GM23338 (cell line): ENCODE measurements around the gene SRSF3. TPM values are rescaled to one million over a fixed set of nuclear protein-coding genes. Genes with fewer than 3 reads are reported as not detected.

ENCODE experiments used
- ATAC-seq: fragments of 200-7000 bp; cut with Tn5 transposase; 3 replicates; pipeline ENCODE4 v1.9.1; 2020
- DNase-seq: peaks from one replicate; pipeline ENCODE4 v3.0.0-alpha.2; 2015; ENCODE audit warnings: low spot score
- H2AFZ ChIP-seq: fragments of 200-600 bp; sonication (generic); 2 replicates; pipeline ENCODE4 v1.8.0; 2016; ENCODE audit warnings: antibody characterized with exemption, mild to moderate bottlenecking, moderate library complexity
- H3F3A ChIP-seq: fragments of 200-600 bp; sonication (generic); replicated peaks from 2 replicates; pipeline ENCODE4 v1.8.0; 2017; ENCODE audit warnings: antibody characterized with exemption, mixed run types, low read depth
- H3K27ac ChIP-seq: fragments of 200-600 bp; sonication (generic); 2 replicates; pipeline ENCODE4 v1.6.1; 2016; ENCODE audit warnings: low read depth
- H3K27me3 ChIP-seq: fragments of 200-600 bp; sonication (generic); 2 replicates; pipeline ENCODE4 v1.8.0; 2016; ENCODE audit warnings: mild to moderate bottlenecking, mixed run types, moderate library complexity; ENCODE audit not compliant: insufficient read depth
- H3K36me3 ChIP-seq: fragments of 200-600 bp; sonication (generic); 2 replicates; pipeline ENCODE4 v1.8.0; 2016; ENCODE audit warnings: mild to moderate bottlenecking; ENCODE audit not compliant: insufficient read depth
- H3K4me1 ChIP-seq: fragments of 200-600 bp; sonication (generic); 2 replicates; pipeline ENCODE4 v1.8.0; 2016; ENCODE audit warnings: mild to moderate bottlenecking, moderate library complexity; ENCODE audit not compliant: insufficient read depth
- H3K4me2 ChIP-seq: fragments of 200-600 bp; sonication (generic); 2 replicates; pipeline ENCODE4 v1.7.1; 2017; ENCODE audit warnings: mixed run types
- H3K4me3 ChIP-seq: fragments of 200-600 bp; sonication (generic); 2 replicates; pipeline ENCODE4 v1.6.1; 2016; ENCODE audit warnings: mixed run types
- H3K79me2 ChIP-seq: fragments of 200-600 bp; sonication (generic); replicated peaks from 2 replicates; pipeline ENCODE4 v1.8.0; 2017; ENCODE audit warnings: mild to moderate bottlenecking; ENCODE audit not compliant: insufficient read depth
- H3K9me2 ChIP-seq: fragments of 200-600 bp; sonication (generic); 2 replicates; pipeline ENCODE4 v1.8.0; 2017; ENCODE audit not compliant: insufficient read depth
- H4K20me1 ChIP-seq: fragments of 200-600 bp; sonication (generic); replicated peaks from 2 replicates; pipeline ENCODE4 v1.8.0; 2017; ENCODE audit warnings: mild to moderate bottlenecking; ENCODE audit not compliant: insufficient read depth
- H3K27ac Mint-ChIP-seq: 2 replicates; pipeline ENCODE4 v1.8.0; 2020; ENCODE audit warnings: inconsistent platforms, mild to moderate bottlenecking, moderate library complexity, mixed read lengths
- H3K27me3 Mint-ChIP-seq: 3 replicates; pipeline ENCODE4 v1.8.0; 2022; ENCODE audit warnings: low read depth, mild to moderate bottlenecking, moderate library complexity, mixed read lengths, inconsistent platforms; ENCODE audit not compliant: insufficient read depth, poor library complexity
- H3K36me3 Mint-ChIP-seq: 3 replicates; pipeline ENCODE4 v1.8.0; 2021; ENCODE audit warnings: low read depth, mild to moderate bottlenecking, inconsistent platforms, moderate library complexity, mixed read lengths
- H3K4me1 Mint-ChIP-seq: 3 replicates; pipeline ENCODE4 v1.8.0; 2020; ENCODE audit warnings: mild to moderate bottlenecking, inconsistent platforms, mixed read lengths
- H3K4me3 Mint-ChIP-seq: 3 replicates; pipeline ENCODE4 v1.8.0; 2021; ENCODE audit warnings: moderate library complexity, mild to moderate bottlenecking, inconsistent platforms, mixed read lengths
- H3K9me3 Mint-ChIP-seq: 3 replicates; pipeline ENCODE4 v1.8.0; 2020; ENCODE audit warnings: moderate library complexity, mild to moderate bottlenecking, inconsistent platforms, mixed read lengths
- CREB1 ChIP-seq: fragments of 250-450 bp; sonication (Bioruptor Pico); IDR thresholded peaks from 2 replicates; pipeline ENCODE4 v1.5.0; 2020; ENCODE audit warnings: low read depth, mild to moderate bottlenecking, moderate library complexity
- EZH2 ChIP-seq: fragments of 200-600 bp; sonication (generic); IDR thresholded peaks from one replicate; pipeline ENCODE4 v1.8.0; 2017; ENCODE audit warnings: antibody characterized with exemption, mild to moderate bottlenecking, low read depth; ENCODE audit not compliant: unreplicated experiment
- EZH2phosphoT487 ChIP-seq: fragments of 200-600 bp; sonication (generic); IDR thresholded peaks from one replicate; pipeline ENCODE4 v1.8.1; 2018; ENCODE audit warnings: antibody characterized with exemption; ENCODE audit not compliant: unreplicated experiment
- JUNB ChIP-seq: IDR thresholded peaks from one replicate; pipeline ENCODE4 v1.6.1; 2016; ENCODE audit warnings: antibody characterized with exemption; ENCODE audit not compliant: unreplicated experiment
- NANOG ChIP-seq: IDR thresholded peaks from 2 replicates; pipeline ENCODE4 v1.6.1; 2016; ENCODE audit warnings: antibody characterized with exemption, borderline replicate concordance
- POLR2AphosphoS5 ChIP-seq: IDR thresholded peaks from 2 replicates; pipeline ENCODE4 v1.6.1; 2016; ENCODE audit warnings: antibody characterized with exemption, low read depth
- STAT1 ChIP-seq: IDR thresholded peaks from one replicate; pipeline ENCODE4 v1.6.1; 2016; ENCODE audit warnings: antibody characterized with exemption; ENCODE audit not compliant: unreplicated experiment
- ZNF331 ChIP-seq: fragments of 250-450 bp; sonication (Bioruptor Pico); IDR thresholded peaks from 2 replicates; pipeline ENCODE4 v1.5.0; 2020; ENCODE audit warnings: low read depth, mild to moderate bottlenecking, moderate library complexity
- polyA plus RNA-seq: library from polyadenylated mRNA; unstranded; fragments of >200 nt; fragmentation: Nextera tagmentation; extraction: Ambion mirVana; gene quantifications from 2 replicates; pipeline ENCODE4 v1.2.1, GENCODE V29; 2016
- total RNA-seq: library from RNA; depleted of rRNA; stranded (reverse); fragments of >200 nt; shearing (Covaris generic); gene quantifications from 2 replicates; pipeline ENCODE4 v1.2.3, GENCODE V29; 2014
- TF ChIP-seq, protein P1 (sequence below): fragments of 250-450 bp; sonication (Bioruptor Pico); IDR thresholded peaks from 2 replicates; pipeline ENCODE4 v1.5.0; 2020; ENCODE audit warnings: mild to moderate bottlenecking, moderate library complexity
- TF ChIP-seq, protein P2 (sequence below), 2 experiments: fragments of 200-600 bp in 1 of 2; sonication (generic) in 1 of 2; conservative IDR thresholded peaks; 2 replicates each; pipeline versions ENCODE4 v1.5.1 to v1.6.1; 2016 to 2017; ENCODE audit warnings: antibody characterized with exemption in 2 of 2, low read depth in 2 of 2, mild to moderate bottlenecking in 2 of 2, moderate library complexity in 1 of 2

SRSF3 gene
- total and polyA plus RNA-seq, 2 experiments from 2014 or later = 436 to 655 TPM

DNA sequence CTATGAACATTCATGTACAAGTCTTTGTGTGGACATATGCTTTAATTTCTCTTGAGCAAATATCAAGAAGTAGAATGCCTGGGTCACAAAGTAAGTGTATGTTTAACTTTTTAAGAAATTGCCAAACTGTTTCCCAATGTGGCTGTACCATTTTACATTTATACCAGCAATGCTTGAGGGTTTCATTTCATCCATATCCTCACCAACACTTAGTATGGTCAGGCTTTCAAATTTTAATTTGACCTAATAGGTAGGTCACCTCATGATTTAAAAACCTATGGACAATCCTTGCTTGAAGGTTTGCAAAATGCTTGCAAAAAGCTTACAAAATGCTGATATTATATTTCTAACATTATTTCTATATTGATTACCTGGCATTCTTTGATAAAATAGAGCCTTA is 19.5 kb upstream of the SRSF3 start:
- Histone ChIP-seq H3K4me3 (no peak overlapping the region), H3K4me1 (no peaks in the 10 kb centered on the region), H2AFZ (no peak overlapping the region), H3K9me2 (no peaks in the 10 kb centered on the region), H3F3A (no peaks in the 10 kb centered on the region), H3K36me3 (no peaks in the 10 kb centered on the region), H3K27me3 (no peaks in the 10 kb centered on the region), H3K4me2 (no peak overlapping the region), H3K79me2 (no peaks in the 10 kb centered on the region), H4K20me1 (no peaks in the 10 kb centered on the region), H3K27ac (no peak overlapping the region)
- Mint-ChIP-seq H3K9me3 (0 out of 3 replicates have a peak, but pooled peaks cover 5% of the 10 kb centered on the region), H3K4me1 (peaks cover 5% of the 10 kb centered on the region), H3K36me3 (no peaks in the 10 kb centered on the region), H3K27me3 (peaks cover 6% of the 10 kb centered on the region), H3K4me3 (no peak overlapping the region), H3K27ac (no peak overlapping the region)
- DNase-seq (no peak), ATAC-seq (no peak)
- no peak for TF ChIP-seq POLR2AphosphoS5
- TF ChIP-seq STAT1 = no peak
- TF ChIP-seq, protein P1, sequence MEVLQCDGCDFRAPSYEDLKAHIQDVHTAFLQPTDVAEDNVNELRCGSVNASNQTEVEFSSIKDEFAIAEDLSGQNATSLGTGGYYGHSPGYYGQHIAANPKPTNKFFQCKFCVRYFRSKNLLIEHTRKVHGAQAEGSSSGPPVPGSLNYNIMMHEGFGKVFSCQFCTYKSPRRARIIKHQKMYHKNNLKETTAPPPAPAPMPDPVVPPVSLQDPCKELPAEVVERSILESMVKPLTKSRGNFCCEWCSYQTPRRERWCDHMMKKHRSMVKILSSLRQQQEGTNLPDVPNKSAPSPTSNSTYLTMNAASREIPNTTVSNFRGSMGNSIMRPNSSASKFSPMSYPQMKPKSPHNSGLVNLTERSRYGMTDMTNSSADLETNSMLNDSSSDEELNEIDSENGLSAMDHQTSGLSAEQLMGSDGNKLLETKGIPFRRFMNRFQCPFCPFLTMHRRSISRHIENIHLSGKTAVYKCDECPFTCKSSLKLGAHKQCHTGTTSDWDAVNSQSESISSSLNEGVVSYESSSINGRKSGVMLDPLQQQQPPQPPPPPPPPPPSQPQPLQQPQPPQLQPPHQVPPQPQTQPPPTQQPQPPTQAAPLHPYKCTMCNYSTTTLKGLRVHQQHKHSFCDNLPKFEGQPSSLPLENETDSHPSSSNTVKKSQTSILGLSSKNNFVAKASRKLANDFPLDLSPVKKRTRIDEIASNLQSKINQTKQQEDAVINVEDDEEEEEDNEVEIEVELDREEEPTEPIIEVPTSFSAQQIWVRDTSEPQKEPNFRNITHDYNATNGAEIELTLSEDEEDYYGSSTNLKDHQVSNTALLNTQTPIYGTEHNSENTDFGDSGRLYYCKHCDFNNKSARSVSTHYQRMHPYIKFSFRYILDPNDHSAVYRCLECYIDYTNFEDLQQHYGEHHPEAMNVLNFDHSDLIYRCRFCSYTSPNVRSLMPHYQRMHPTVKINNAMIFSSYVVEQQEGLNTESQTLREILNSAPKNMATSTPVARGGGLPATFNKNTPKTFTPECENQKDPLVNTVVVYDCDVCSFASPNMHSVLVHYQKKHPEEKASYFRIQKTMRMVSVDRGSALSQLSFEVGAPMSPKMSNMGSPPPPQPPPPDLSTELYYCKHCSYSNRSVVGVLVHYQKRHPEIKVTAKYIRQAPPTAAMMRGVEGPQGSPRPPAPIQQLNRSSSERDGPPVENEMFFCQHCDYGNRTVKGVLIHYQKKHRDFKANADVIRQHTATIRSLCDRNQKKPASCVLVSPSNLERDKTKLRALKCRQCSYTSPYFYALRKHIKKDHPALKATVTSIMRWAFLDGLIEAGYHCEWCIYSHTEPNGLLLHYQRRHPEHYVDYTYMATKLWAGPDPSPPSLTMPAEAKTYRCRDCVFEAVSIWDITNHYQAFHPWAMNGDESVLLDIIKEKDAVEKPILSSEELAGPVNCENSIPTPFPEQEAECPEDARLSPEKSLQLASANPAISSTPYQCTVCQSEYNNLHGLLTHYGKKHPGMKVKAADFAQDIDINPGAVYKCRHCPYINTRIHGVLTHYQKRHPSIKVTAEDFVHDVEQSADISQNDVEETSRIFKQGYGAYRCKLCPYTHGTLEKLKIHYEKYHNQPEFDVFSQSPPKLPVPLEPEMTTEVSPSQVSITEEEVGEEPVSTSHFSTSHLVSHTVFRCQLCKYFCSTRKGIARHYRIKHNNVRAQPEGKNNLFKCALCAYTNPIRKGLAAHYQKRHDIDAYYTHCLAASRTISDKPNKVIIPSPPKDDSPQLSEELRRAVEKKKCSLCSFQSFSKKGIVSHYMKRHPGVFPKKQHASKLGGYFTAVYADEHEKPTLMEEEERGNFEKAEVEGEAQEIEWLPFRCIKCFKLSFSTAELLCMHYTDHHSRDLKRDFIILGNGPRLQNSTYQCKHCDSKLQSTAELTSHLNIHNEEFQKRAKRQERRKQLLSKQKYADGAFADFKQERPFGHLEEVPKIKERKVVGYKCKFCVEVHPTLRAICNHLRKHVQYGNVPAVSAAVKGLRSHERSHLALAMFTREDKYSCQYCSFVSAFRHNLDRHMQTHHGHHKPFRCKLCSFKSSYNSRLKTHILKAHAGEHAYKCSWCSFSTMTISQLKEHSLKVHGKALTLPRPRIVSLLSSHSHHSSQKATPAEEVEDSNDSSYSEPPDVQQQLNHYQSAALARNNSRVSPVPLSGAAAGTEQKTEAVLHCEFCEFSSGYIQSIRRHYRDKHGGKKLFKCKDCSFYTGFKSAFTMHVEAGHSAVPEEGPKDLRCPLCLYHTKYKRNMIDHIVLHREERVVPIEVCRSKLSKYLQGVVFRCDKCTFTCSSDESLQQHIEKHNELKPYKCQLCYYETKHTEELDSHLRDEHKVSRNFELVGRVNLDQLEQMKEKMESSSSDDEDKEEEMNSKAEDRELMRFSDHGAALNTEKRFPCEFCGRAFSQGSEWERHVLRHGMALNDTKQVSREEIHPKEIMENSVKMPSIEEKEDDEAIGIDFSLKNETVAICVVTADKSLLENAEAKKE (CRISPR knock-in tag) = no peak
- no peak for TF ChIP-seq EZH2phosphoT487
- no peak for TF ChIP-seq CREB1 (CRISPR knock-in tag)
- TF ChIP-seq JUNB = no peak
- TF ChIP-seq EZH2 = no peak
- no peak for TF ChIP-seq ZNF331 (CRISPR knock-in tag)
- no peak for TF ChIP-seq NANOG
- TF ChIP-seq, protein P2, sequence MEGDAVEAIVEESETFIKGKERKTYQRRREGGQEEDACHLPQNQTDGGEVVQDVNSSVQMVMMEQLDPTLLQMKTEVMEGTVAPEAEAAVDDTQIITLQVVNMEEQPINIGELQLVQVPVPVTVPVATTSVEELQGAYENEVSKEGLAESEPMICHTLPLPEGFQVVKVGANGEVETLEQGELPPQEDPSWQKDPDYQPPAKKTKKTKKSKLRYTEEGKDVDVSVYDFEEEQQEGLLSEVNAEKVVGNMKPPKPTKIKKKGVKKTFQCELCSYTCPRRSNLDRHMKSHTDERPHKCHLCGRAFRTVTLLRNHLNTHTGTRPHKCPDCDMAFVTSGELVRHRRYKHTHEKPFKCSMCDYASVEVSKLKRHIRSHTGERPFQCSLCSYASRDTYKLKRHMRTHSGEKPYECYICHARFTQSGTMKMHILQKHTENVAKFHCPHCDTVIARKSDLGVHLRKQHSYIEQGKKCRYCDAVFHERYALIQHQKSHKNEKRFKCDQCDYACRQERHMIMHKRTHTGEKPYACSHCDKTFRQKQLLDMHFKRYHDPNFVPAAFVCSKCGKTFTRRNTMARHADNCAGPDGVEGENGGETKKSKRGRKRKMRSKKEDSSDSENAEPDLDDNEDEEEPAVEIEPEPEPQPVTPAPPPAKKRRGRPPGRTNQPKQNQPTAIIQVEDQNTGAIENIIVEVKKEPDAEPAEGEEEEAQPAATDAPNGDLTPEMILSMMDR (conservative IDR thresholded peaks at IDR 0.05; ENCODE audit: low read depth in 2 of 2) = no peak
